Pancreas (tissue), 10 donors: Measurements from ENCODE around the gene DAGLB. TPM values are rescaled to one million over a fixed set of nuclear protein-coding genes. Genes with fewer than 3 reads are reported as not detected.
A peak's percentile ranks its signal among the peaks of the same experiment; 100 is the strongest.

ENCODE experiments used
- ATAC-seq, 4 donors: fragments of 200-7000 bp; cut with Tn5 transposase; one replicate each; pipeline versions ENCODE4 v1.8.0 to v1.9.1; 2020; ENCODE audit warnings: mild to moderate bottlenecking in 4 of 4, moderate library complexity in 4 of 4
- DNase-seq, 6 donors: peaks; one replicate each; pipeline ENCODE4 v3.0.0-alpha.2; 2020
- FAIRE-seq: peaks from 2 replicates; lab custom pipeline; 2012; peaks lifted over from hg19 to GRCh38; lab: Jason Lieb, UNC
- H3K27ac ChIP-seq, 4 donors: fragments of 200-600 bp; sonication (generic); 1 replicate in 3 of 4; 2 replicates in 1 of 4; pipeline versions ENCODE4 v1.5.0 to v1.8.0; 2020
- H3K27me3 ChIP-seq, 4 donors: fragments of 200-600 bp; one replicate each; pipeline ENCODE4 v1.8.0; 2021
- H3K36me3 ChIP-seq, 3 donors: fragments of 200-600 bp; sonication (generic) in 1 of 3; one replicate each; pipeline versions ENCODE4 v1.5.0 to v1.8.0; 2020 to 2021
- H3K4me1 ChIP-seq, 3 donors: fragments of 200-600 bp; one replicate each; pipeline ENCODE4 v1.8.0; 2021
- H3K4me3 ChIP-seq, 4 donors: fragments of 200-600 bp; sonication (generic) in 2 of 4; one replicate each; pipeline versions ENCODE4 v1.5.0 to v1.8.0; 2020 to 2021
- H3K9me3 ChIP-seq, 4 donors: fragments of 200-600 bp; one replicate each; pipeline ENCODE4 v1.8.0; 2021
- WGBS, 2 donors: extraction: QIAGEN DNeasy Blood & Tissue Kit; methylation state at CpG; one replicate each; pipeline ENCODE4 v1.1.7; 2013; 5-methylcytosine and 5-hydroxymethylcytosine counted together
- intact Hi-C, 3 donors: fragments of 100-400 bp; cut with DNase I; formaldehyde crosslinking; loops; one replicate each; pipeline versions ENCODE4 v1.11.1 to v1.14.2; 2022
- polyA plus RNA-seq, 2 donors: library from polyadenylated mRNA; stranded (reverse); fragments of 200-250 nt; gene quantifications; one replicate each; pipeline ENCODE4 v1.2.3, GENCODE V29; 2013
- total RNA-seq, 6 donors: library from RNA; stranded (reverse); fragmentation: NEBNext Ultra II Directional in 4 of 6; extraction: Animal tissue kit (Norgen Biotek cat#: 25700) in 4 of 6; gene quantifications; one replicate each; pipeline versions ENCODE4 v1.2.1 to v1.2.4, GENCODE V29; 2021 to 2023
- TF ChIP-seq, protein P1 (sequence below), 4 donors: fragments of 200-600 bp; sonication (generic) in 3 of 4; IDR thresholded peaks; one replicate each; pipeline versions ENCODE4 v1.5.0 to v1.8.0; 2021; ENCODE audit warnings: antibody characterized with exemption in 4 of 4
- donor health status: healthy with polysubstance abuse.
- donor health status: DM: no; HTN: no; CAD: no; lungs with moderate emphysema.
- donor health status: DM: no; HTN: no; CAD: no.
- donor health status: control.
- donor health status: control.
- donor health status: Bipolar disorder and iron deficiency.
- donor health status: DM: yes; HTN: yes; CAD: no.
- donor health status: DM: no; HTN: no; CAD: no.
- donor health status: DM: no; HTN: no; CAD: no.
- donor health status: DM: yes; HTN: yes; CAD: no.

The DAGLB gene, protein sequence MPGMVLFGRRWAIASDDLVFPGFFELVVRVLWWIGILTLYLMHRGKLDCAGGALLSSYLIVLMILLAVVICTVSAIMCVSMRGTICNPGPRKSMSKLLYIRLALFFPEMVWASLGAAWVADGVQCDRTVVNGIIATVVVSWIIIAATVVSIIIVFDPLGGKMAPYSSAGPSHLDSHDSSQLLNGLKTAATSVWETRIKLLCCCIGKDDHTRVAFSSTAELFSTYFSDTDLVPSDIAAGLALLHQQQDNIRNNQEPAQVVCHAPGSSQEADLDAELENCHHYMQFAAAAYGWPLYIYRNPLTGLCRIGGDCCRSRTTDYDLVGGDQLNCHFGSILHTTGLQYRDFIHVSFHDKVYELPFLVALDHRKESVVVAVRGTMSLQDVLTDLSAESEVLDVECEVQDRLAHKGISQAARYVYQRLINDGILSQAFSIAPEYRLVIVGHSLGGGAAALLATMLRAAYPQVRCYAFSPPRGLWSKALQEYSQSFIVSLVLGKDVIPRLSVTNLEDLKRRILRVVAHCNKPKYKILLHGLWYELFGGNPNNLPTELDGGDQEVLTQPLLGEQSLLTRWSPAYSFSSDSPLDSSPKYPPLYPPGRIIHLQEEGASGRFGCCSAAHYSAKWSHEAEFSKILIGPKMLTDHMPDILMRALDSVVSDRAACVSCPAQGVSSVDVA
- total RNA-seq (10 to 100 TPM in 3 of 6 donors, 1 to 10 TPM in 3; 7.8 to 15.3 (median 9.9) TPM), polyA plus RNA-seq (10 to 100 TPM in 1 of 2 donors, 1 to 10 TPM in 1; 10.0 to 16.7 TPM)

DNA sequence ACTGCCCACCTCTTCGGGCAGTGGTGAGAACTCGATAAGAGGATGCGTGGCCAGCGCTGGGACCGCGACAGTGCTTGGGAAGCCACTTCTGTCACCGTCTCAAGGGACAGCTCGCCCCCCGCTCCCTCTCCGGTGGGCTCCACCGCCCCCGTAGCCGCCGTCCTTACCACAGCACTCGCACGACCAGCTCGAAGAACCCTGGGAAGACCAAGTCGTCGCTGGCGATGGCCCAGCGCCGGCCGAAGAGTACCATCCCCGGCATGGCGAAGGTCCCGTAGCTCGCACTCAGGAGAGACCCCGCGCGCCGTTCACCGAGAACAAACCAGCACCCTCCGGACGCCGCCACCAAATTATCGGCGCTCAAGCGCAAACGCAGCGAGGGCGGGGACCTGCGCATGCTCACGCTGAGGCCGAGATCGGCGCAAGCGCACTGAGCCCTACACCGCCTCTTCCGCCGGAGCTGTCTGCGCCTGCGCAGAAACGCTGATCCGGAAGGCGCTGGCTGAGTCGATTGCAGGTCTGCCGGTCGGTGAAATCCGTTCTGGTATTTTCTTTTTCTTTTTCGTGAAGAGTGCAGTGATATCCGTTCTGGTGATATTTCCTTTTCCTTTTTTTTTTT is at the start of gene DAGLB:
Gene DAGLB, minus strand, starts transcription at position 374 of the 619 bp plus-strand sequence. Its CDS starts 112 bp downstream, at position 262.
- WGBS, 2 donors, result 0 to 1% methylated on average over 60 to 61 of the region's 61 CpGs
- H3K4me1 ChIP-seq, result peaks cover 0 to 3% (median 0%) of the 10 kb centered on the region in 3 donors
- intact Hi-C loops, result no loop called here
- peaks cover 0 to 5% (median 0%) of the 10 kb centered on the region in 3 donors for H3K36me3 ChIP-seq
- TF ChIP-seq, protein P1, sequence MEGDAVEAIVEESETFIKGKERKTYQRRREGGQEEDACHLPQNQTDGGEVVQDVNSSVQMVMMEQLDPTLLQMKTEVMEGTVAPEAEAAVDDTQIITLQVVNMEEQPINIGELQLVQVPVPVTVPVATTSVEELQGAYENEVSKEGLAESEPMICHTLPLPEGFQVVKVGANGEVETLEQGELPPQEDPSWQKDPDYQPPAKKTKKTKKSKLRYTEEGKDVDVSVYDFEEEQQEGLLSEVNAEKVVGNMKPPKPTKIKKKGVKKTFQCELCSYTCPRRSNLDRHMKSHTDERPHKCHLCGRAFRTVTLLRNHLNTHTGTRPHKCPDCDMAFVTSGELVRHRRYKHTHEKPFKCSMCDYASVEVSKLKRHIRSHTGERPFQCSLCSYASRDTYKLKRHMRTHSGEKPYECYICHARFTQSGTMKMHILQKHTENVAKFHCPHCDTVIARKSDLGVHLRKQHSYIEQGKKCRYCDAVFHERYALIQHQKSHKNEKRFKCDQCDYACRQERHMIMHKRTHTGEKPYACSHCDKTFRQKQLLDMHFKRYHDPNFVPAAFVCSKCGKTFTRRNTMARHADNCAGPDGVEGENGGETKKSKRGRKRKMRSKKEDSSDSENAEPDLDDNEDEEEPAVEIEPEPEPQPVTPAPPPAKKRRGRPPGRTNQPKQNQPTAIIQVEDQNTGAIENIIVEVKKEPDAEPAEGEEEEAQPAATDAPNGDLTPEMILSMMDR (IDR thresholded peaks at IDR 0.05), result no peak
- no peaks in the 10 kb centered on the region for H3K9me3 ChIP-seq
- H3K27ac ChIP-seq, result peak within 1 kb of the TSS; percentile 51 to 93 (median 87)
- ATAC-seq (peak; percentile 85 to 92 (median 90)), FAIRE-seq (no peak), DNase-seq (peak; percentile 90 to 99 (median 96))
- H3K4me3 ChIP-seq, result peak within 1 kb of the TSS; percentile 41 to 97 (median 84)
- H3K27me3 ChIP-seq, result no peaks in the 10 kb centered on the region

DNA sequence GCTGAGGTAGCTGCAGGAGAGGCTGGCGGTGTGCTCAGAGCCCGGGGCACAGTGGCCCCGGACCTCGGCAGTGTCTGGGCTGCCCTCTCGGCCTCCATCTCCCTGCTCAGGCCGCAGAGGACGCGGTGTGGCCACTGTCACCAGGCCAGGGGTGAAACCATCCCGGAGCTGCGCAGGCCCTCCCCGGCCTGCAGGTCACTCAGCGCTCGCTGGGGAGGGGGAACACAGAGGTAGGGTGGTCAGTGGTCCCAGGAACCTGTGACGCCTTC is 49.8 kb upstream of the DAGLB start:
- Histone ChIP-seq H3K4me3 (no peak overlapping the region), H3K27ac (no peak overlapping the region), H3K27me3 (no peaks in the 10 kb centered on the region), H3K9me3 (no peaks in the 10 kb centered on the region), H3K4me1 (no peaks in the 10 kb centered on the region), H3K36me3 (no peaks in the 10 kb centered on the region)
- ATAC-seq (no peak), DNase-seq (peak in 1 of 6 donors; percentile 60), FAIRE-seq (no peak)
- TF ChIP-seq, protein P1 (IDR thresholded peaks at IDR 0.05), result no peak
- intact Hi-C loops, result no loop called here
- 96 to 97% methylated on average over 14 of the region's 14 CpGs for WGBS, 2 donors

DNA sequence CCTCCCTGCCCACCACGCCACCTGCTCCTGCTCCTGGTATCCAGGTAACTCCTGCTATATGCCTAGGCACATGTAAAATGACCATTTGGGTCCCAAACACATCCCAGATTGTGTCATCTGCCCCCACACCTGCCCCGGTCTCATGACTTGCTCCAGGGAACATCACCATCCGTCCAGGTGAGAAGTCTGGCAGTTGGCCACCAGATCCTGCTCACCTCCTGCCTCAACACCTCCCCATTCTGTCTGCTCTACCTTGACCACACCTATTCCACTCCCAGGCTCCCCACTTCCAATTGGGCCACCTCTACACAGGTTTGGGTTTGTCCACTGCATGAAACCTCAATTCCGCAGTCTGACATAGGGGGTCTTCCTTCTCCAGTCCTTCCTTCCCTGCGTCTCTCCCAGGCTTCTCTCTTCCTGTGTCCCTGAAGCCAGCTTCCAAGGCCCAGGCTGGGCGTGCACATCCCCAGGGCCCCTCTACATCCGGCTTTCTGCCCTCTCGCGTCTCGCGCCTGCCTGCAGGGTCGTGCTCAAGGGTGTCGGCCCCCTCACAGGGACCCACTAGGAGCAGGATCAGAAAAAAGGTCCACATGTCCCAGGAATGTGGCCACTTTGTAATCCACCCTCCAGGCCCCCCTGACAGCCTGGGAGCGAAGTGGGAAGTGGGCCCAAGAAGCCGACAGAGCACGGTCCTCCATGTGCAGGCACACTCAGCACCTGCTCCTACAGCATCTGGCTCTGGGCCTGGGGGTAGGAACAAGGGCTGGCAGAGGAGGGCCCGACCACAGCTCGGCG is 49.3 kb upstream of the DAGLB start:
- no peaks in the 10 kb centered on the region for H3K36me3 ChIP-seq
- no peak overlapping the region for H3K27ac ChIP-seq
- H3K4me3 ChIP-seq, result no peak overlapping the region
- no peaks in the 10 kb centered on the region for H3K27me3 ChIP-seq
- intact Hi-C loops, result no loop called here
- H3K9me3 ChIP-seq, result no peaks in the 10 kb centered on the region
- DNase-seq, result peak in 2 of 6 donors; percentile 51 to 61
- 76 to 82% methylated on average over 19 of the region's 19 CpGs for WGBS, 2 donors
- FAIRE-seq, result no peak
- TF ChIP-seq, protein P1 (IDR thresholded peaks at IDR 0.05), result no peak
- no peaks in the 10 kb centered on the region for H3K4me1 ChIP-seq
- peak in 2 of 4 donors; percentile 31 to 35 for ATAC-seq

DNA sequence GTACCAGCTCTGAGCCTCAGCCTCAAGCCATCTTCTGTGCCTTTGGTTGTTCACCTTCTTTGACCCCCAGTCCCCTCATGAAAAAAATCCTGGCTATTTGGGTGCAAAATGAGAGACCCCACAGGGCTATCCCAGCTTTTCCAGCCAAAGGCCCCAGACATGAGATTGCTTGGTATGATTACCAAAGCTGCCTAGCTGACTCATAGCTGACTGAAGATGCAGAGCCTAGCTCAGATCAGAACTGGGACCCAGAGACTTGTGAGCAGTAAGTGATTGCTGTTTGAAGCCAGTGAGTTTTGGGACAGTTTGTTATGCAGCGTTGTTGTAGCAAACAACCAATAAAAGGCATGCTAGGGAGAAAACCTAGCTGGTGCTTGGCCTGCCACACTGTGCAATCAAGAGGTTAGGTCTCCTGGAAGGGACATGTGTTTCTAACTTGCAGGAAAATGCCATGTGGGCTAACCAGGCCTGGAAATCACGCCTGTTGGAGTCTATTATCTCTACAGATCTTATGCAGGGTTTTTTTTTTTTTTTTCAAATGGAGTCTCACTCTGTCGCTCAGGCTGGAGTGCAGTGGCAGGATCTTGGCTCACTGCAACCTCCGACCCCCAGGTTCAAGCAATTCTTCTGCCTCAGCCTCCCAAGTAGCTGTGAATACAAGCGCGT is 48.0 kb upstream of the DAGLB start:
- TF ChIP-seq, protein P1 (IDR thresholded peaks at IDR 0.05), result no peak
- WGBS, 2 donors, result 93 to 95% methylated on average over 6 of the region's 6 CpGs
- H3K27ac ChIP-seq, result no peak overlapping the region
- H3K36me3 ChIP-seq, result no peaks in the 10 kb centered on the region
- DNase-seq (peak in 1 of 6 donors; percentile 2), ATAC-seq (no peak), FAIRE-seq (no peak)
- H3K4me1 ChIP-seq, result no peaks in the 10 kb centered on the region
- H3K9me3 ChIP-seq, result no peaks in the 10 kb centered on the region
- H3K4me3 ChIP-seq, result no peak overlapping the region
- intact Hi-C loops, result no loop called here
- no peaks in the 10 kb centered on the region for H3K27me3 ChIP-seq
